HG03025 (cell line): Measurements from ENCODE around the gene UGT2B11.
"Not testable (repeated sequence)": the region's sequence is repeated elsewhere in the genome, so short reads cannot be mapped to it uniquely, and the experiment has no call there.

ENCODE experiments used
- ATAC-seq: cut with Tn5 transposase; IDR thresholded peaks from one replicate; pipeline ENCODE4 v1.9.1; 2021; ENCODE audit warnings: mild to moderate bottlenecking, moderate library complexity; ENCODE audit not compliant: unreplicated experiment, low FRiP score

UGT2B11 gene

GRCh38 chr4:69214716-69215115, at the start of gene UGT2B11:
Gene UGT2B11 (minus strand): TSS chr4:69214748. CDS start chr4:69214722, 26 bp downstream.
- ATAC-seq = no peak

DNA sequence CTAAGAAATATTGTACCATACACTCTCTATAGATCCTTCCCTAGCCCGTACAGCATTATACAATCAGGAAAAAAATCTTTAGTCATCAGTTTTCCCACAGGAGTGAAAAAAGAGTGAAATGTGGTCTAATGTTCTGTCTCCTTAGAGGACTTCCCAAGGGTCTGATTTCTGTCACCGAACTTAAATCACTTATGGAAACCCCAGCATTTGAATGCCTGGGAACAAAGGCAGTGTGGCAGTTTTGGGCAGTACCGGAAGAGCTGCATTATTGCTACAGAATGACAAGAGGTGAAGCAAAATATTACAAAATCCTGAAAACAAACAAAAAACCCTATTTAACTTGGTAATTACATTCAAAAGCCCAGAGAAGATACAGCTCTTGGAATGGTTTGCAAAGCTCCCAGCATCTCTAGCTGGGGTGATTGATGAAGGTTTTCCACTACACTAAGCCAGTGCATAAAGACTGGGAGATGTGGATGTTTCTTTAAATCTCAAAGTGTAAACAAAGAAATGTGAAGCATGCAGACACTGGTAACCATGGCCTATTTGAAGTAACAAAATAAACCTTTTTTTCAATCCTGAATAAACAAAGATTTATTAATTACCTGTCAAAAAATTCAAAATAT, 38.7 kb upstream of the UGT2B11 start:
- ATAC-seq = not testable (repeated sequence)

- ATAC-seq = not testable (repeated sequence)
Measured at GRCh38 chr4:69250884-69251283, 36.3 kb upstream of the UGT2B11 start.

DNA sequence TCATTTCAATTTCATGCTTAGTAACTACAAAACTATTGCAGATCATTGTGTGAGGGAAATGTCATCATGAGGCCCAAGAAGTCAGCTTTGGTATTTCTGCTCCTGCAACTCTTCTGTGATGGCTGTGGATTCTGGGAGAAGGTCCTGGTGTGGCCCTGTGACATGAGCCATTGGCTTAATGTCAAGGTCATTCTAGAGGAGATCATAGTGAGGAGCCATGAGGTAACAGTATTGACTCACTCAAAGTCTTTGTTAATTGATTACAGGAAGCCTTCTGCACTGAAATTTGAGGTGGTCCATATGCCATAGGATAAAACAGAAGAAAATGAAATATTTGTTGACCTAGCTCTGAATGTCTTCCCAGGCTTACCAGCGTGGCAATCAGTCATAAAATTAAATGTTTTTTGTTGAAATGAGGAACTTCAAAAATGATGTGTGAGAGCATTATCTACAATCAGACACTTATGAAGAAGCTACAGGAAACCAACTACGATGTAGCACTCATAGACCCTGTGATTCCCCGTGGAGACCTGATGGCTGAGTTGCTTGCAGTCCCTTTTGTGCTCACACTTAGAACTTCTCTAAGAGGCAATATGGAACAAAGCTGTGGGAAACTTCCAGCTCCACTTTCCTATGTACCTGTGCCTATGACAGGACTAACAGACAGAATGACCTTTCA, 28.2 kb upstream of the UGT2B11 start:
- not testable (repeated sequence) for ATAC-seq

DNA sequence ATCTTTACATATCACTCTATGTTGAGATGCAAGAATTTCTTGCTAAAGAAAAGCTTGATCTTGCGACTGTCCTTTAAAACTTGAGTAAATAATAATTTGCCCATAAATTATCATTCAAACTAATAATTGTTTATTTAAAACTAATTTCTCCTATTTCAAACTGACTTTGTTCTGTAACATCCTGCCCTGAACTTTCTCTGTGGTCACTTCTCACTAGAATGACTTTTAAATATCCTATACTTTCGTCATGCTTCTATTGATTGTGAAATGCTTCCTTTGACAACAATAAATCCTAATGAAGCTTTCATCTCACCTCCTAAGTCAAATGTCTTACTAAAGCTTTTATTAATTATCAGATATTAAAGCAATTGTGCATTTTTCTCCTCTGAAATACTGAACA, 27.2 kb upstream of the UGT2B11 start:
- not testable (repeated sequence) for ATAC-seq

DNA sequence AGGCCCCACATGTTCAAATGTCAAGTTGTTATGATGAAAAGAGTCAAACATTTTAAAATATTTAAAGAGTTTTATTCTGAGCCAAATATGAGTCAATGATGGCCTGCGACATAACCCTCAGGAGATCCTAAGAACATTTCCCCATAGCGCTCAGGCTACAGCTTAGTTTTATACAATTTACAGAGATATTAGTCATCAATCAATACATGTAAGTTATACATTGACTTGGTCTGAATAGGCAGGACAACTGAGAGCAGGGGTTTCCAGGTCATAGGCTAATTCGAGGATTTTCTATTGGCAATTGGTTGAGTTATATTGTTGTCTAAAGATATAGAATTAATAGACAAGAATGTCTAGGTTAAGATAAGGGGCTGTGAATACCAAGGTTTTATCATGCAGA, 26.2 kb upstream of the UGT2B11 start:
- not testable (repeated sequence) for ATAC-seq

GRCh38 chr4:69239557-69240168, 25.1 kb upstream of the UGT2B11 start:
- no peak for ATAC-seq

DNA sequence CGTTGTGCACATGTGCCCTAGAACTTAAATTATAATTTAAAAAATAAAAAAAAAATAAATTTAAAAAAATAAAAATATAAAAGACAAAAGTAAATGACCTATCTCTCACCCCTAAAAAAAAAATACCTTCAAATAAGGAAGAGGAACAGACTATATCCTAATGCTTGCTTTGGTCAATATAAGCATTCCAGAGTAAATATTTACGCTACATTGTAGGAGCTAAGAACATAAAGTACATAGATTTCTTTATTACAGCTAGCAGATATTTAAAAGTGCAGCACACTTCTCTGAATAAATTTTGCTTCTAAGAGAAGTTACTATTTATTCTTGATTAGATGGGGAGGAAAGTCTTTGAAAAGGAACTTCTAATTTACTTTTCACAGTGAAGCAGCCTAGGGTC, 24.5 kb upstream of the UGT2B11 start:
- ATAC-seq = no peak

- ATAC-seq = no peak
Measured at GRCh38 chr4:69224891-69225290, 10.3 kb upstream of the UGT2B11 start.

GRCh38 chr4:69223277-69223676, 8.7 kb upstream of the UGT2B11 start:
- ATAC-seq = not testable (repeated sequence)

GRCh38 chr4:69218491-69218890, 3.9 kb upstream of the UGT2B11 start:
- ATAC-seq = not testable (repeated sequence)

DNA sequence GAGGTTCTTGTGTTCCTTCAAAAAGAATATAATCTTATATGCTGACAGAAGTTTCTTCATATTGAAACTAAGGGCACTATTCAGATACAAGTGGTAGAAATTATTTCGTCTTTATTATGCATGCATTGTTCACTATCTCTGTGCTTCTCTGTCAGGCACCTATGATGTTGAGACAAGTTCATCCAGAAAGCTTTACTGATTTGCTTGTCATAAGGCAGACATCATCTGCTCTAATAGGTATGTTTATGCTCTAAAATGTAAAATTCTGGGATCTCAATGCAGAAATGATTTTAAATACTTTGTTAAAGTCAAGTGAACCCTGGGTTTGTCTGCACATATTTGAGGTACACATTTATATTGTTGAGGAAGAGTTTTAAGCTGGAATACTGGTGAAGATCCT, 3.6 kb downstream of the UGT2B11 start:
- no peak for ATAC-seq

- not testable (repeated sequence) for ATAC-seq
Measured at GRCh38 chr4:69198506-69198905, 16.0 kb downstream of the UGT2B11 start.

GRCh38 chr4:69196209-69196965, 18.2 kb downstream of the UGT2B11 start:
- ATAC-seq = no peak

- no peak for ATAC-seq
Measured at GRCh38 chr4:69194166-69194565, 20.4 kb downstream of the UGT2B11 start.

DNA sequence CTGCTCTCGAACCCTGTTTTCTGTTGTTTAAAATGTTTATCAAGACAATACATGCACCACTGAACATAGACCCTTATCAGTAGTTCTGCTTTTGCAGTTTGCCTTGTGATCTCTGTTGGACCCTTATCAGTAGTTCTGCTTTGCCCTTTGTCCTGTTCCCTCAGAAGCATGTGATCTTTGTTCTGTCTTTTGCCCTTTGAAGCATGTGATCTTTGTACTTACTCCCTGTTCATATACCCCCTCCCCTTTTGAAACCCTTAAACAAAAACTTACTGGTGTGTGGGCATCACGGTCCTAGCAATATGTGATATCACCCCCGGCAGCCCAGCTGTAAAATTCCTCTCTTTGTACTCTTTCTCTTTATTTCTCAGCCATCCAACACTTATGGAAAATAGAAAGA, 22.6 kb downstream of the UGT2B11 start:
- not testable (repeated sequence) for ATAC-seq

GRCh38 chr4:69190621-69191020, 23.9 kb downstream of the UGT2B11 start:
- ATAC-seq = not testable (repeated sequence)

- not testable (repeated sequence) for ATAC-seq
Measured at GRCh38 chr4:69181519-69182169, 32.9 kb downstream of the UGT2B11 start.

DNA sequence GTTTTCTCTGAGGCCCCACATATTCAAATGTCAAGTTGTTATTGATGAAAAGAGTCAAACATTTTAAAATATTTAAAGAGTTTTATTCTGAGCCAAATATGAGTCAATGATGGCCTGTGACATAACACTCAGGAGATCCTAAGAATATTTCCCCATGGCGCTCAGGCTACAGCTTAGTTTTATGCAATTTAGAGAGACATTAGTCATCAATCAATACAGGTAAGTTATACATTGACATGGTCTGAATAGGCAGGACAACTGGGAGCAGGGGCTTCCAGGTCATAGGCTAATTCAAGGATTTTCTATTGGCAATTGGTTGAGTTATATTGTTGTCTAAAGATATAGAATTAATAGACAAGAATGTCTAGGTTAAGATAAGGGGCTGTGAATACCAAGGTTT, 34.7 kb downstream of the UGT2B11 start:
- not testable (repeated sequence) for ATAC-seq

GRCh38 chr4:69178751-69179205, 35.8 kb downstream of the UGT2B11 start:
- not testable (repeated sequence) for ATAC-seq
